Measurements from ENCODE around the gene DDX6.
"Not testable (repeated sequence)": the region's sequence is repeated elsewhere in the genome, so short reads cannot be mapped to it uniquely, and the experiment has no call there.

The DDX6 gene, protein sequence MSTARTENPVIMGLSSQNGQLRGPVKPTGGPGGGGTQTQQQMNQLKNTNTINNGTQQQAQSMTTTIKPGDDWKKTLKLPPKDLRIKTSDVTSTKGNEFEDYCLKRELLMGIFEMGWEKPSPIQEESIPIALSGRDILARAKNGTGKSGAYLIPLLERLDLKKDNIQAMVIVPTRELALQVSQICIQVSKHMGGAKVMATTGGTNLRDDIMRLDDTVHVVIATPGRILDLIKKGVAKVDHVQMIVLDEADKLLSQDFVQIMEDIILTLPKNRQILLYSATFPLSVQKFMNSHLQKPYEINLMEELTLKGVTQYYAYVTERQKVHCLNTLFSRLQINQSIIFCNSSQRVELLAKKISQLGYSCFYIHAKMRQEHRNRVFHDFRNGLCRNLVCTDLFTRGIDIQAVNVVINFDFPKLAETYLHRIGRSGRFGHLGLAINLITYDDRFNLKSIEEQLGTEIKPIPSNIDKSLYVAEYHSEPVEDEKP

DNA sequence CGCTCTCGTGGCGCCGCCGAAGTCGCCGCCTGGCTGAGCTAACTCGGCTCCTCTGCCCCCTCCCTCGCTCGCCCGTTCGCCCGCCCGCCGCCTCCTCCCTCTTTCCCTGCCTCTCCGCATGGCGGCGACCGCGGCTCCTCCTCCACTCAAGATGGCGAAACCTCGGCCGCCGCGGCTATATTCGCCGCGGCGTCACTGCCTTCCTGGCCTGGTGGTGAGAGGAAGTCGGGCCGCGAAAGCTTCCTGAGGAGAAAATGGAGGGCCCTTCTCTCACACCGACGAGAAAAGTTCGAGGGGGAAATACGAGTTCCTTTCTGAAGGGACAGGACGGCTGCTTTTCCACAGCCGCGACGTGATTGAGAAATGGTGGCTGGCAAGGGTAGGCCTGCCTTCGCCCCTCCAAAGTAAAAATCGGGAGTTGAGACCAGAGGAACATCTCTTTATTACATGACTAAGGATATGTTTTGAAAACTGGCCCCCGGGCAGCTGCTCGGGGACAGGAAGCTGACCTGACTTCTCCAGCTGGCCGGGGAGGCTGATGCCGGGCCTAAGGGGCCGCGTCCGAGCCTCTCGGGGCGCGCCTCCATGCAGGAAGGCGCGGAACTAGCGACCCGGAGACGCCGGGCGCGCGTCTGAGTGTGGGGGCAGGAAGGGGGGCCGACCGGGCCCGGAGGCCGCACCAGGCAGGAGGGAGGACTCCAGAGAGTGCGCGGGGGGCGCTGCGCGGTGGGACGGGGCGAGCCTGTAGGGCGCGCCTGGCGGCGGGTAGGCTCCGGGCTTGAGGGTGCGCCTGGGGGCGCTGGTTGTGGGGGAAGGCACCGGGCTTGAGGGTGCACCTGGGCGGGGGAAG lies at the start of gene DDX6:
DDX6 (minus strand) TSS at position 54 of the 850 bp plus-strand sequence. CDS start 4,913 bp downstream, outside the sequence.
- DNase-seq: peak; percentile 92

DNA sequence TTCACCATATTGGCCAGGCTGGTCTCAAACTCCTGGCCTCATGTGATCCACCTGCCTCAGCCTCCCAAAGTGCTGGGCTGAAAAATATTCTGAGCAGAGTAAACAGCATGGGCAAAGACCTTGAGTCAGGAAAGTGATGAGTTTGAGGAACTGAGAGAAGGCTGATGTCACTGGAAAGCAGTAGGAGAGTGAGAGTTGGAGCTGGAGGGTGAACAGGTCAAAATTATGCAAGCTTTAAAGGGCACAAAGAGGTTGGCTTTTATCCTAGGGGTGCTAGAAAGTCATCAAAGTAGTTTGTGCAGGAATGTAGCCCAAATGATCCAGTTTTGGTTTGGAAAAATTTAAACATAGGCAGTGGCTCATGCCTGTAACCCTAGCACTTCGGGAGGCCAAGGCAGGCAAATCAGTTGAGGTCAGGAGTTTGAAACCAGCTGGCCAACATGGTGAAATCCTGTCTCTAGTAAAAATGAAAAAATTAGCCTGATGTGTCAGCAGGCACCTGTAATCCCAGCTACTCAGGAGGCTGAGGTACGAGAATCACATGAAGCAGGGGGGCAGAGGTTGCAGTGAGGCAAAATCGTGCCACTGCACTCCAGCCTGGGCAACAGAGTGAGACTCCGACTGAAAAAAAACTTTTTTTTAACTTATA lies 48.1 kb upstream of the DDX6 start:
- DNase-seq: no peak

DNA sequence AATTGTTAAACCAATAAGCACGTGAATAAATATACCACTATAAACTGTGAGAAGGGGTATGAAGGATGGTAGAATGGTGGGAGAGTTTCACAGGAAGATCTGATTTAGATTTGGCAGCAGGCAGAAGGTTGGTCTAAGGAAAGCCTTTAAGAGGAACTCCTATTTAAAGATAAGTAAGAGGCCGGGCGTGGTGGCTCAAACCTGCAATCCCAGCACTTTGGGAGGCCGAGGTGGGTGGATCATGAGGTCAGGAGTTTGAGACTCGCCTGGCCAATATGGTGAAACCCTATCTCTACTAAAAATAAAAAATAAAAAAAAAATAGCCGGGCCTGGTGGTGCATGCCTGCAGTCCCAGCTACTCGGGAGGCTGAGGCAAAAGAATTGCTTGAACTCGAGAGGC lies 46.9 kb upstream of the DDX6 start:
- DNase-seq: no peak

DNA sequence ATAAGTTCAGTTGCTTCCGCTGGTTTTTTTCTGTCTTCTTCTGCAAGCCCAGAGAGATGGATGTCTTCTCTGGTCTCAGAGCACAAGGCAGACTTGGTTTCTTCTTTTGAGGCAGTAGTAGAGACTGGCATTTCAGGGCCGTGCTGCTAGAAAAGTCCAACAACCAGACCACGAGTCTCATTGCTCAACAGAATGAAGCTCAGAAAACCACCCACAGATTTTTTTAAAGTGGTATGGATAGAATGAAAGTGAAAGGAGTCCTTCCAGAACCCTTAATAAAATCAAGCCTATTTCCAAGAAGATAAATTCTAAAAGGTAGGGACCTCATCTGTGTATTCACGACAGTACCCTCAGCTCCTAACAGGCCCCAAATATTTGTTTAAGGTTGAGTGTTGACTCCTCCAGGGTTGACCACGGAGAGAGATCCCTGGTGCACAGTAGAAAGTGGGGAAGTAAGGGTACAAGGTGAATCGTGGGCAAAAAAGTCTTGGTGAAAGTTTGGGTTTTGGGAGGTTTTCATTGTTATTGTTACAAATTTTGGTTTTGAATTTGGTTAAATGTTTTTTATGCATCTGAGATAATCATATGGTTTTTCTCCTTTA lies 43.6 kb upstream of the DDX6 start:
- DNase-seq: peak; percentile 31

DNA sequence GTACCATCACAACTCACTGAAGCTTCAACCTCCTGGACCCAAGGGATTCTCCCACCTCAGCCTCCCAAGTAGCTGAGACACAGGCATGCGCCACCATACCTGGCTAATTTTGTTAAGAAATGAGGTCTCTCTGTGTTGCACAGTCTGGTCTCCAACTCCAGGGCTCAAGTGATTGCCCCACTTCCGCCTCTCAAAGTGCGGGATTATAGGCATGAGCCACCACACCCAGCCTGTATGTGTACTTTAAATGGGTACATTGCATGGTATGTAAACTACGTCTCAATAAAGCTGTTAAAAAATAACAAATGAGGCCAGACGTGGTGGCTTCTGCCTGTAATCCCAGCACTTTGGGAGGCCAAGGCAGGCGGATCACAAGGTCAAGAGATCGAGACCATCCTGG lies 36.2 kb upstream of the DDX6 start:
- no peak for DNase-seq

DNA sequence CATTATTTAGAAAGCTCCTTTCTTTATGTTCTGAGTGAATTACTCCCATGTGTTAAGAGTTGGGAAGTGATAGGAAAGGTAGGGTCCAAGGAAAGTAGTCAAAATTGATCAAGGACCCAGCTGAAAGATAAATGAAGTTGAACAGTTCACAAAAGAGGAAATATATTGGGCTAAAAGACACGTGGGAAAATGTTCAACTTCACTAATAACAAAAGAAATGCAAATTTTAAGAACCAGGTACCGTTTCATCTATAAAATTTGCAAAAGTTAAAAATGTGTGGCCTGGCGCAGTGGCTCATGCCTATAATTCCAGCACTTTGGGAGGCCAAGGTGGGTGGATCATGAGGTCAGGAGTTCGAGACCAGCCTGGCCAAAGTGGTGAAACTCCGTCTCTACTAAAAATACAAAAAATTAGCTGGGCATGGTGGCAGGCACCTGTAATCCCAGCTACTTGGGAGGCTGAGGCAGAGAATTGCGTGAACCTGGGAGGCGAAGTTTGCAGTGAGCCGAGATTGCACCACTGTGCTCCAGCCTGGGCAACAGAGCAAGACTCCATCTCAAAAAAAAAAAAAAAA lies 32.1 kb upstream of the DDX6 start:
- DNase-seq: not testable (repeated sequence)

DNA sequence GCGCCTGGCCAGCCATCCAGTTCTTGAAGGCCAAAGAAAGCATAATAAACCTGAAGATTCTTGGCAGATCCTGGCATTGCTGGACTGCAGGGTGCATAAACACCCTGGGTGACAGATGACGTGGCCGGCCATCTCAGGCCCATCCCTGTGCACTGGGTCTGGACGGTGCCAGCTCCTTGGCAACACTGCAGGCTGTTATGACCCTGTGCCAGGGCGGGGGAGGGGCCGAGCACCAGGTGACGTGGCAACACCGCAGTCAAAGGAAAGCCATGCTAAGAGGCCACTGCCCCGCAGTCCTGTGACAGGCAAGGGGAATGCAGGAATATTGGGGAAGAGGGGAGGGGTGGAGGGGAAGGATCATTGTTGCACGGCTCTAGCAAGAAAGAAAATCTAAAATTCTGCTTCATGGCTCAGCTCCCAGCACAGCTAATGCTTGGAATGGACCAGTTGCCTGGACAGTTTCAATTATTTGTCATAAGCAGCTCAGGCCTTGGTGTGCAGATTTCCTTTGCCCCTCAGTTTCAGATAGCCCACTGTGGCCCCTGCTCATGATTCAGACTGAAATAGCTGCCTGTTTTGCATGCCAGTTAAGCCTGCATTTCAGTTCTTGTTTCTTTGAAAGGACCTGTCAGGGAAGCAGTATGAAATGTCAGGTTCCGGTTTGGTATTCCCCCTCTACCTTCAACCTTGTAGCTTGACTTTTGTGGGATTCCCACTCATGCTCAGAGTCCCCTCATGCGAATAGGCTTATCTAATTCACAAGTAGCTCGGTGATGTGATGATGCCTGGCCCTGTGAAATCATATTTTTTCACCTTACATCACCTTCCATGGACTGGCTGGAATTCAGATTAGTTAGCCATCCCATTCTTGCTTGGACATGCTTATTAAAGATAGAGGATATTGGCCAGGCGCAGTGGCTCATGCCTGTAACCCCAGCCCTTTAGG lies 29.7 kb upstream of the DDX6 start:
- peak; percentile 53 for DNase-seq

DNA sequence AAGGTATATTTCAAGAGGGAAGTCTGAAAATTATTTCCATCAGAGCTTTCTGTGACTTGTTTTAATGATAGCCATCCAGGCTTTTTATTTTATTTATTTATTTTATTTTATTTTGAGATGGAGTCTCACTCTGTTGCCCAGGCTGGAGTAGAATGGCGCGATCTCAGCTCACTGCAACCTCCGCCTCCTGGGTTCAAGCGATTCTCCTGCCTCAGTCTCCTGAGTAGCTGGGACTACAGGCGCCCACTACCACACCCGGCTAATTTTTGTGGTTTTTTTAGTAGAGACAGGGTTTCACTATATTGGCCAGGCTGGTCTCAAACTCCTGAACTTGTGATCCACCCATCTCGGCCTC lies 29.0 kb upstream of the DDX6 start:
- not testable (repeated sequence) for DNase-seq

DNA sequence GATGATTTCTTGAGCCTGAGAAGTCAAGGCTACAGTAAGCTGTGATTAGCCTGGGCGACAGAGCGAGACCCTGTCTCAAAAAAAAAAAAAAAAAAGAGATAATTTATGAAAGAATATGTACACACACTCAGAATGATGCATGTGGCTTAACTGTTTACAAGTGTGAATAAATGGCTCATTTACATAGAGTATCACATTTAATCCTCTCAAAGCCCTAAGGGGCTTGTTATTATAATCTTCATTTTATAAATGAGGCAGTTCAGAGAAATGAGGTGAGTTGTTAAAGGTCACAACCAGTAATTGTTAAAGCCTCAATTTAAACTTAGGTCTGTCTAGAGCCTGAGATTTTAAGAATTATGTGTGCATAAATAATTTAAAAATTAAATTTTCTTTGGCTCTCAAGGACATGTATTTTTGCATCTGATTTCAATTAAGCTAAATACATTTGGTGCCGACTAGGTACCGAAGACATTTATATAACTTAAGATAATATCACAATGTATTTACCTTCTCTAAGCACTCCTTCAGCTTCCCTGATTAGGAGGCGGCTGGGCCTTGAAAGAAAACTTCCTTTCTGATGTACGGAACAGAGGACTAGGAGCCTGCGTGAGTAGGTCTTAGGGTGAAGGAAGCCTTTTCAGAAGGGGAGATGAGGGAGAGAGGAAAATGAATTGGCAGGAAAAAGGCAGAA lies 28.5 kb upstream of the DDX6 start:
- DNase-seq: no peak

DNA sequence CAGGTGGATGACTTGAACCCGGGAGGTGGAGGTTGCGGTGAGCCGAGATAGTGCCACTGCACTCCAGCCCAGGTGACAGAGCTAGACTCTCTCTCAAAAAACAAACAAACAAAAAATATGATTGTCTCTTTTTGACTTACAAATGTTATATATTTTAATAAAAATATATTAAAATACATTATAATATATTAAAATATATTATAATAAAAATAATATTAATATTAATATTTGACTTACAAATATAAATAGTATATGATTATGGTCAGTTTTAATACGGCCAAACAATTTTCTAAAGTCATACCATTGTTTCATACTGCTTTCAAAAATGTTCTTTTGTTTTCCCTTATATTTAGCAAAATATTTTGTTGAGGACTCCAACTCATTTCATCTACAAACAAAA lies 27.2 kb upstream of the DDX6 start:
- no peak for DNase-seq

DNA sequence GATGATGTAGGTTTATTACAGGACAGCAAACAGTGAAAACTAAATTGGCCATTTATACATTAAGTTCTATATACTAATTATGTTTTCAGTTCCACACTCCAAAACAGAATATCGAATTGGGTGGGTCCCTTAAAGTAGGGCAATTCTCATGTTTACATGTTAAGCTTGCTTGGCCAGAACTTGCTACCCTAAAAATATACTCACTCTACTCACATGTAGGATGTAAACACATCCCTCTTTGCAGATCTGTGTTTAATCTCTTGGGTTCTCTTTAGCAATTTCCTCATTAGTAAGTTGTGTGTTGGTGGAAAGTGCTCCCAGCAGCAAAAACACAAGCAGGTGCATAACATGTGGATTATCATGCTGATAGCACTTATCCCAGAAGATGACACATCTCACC lies 22.6 kb upstream of the DDX6 start:
- DNase-seq: no peak

DNA sequence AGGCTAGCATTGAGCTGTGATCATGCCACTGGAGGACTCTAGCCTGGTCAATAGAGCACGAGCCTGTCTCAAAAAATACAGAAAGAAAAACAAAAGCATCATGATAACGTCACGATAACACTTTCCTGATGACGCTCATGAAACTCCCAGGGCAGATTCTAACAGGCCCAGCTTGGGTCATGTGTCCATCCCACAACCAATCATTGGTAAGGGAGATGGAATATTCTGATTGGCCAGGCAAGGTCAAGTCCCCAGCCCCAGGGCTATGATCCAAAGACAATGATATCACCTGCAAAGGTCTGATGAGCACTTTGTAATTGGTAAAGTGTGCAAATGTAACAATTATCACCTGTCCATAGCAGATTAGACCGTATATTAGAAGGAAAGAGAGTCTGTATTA lies 21.5 kb upstream of the DDX6 start:
- no peak for DNase-seq

DNA sequence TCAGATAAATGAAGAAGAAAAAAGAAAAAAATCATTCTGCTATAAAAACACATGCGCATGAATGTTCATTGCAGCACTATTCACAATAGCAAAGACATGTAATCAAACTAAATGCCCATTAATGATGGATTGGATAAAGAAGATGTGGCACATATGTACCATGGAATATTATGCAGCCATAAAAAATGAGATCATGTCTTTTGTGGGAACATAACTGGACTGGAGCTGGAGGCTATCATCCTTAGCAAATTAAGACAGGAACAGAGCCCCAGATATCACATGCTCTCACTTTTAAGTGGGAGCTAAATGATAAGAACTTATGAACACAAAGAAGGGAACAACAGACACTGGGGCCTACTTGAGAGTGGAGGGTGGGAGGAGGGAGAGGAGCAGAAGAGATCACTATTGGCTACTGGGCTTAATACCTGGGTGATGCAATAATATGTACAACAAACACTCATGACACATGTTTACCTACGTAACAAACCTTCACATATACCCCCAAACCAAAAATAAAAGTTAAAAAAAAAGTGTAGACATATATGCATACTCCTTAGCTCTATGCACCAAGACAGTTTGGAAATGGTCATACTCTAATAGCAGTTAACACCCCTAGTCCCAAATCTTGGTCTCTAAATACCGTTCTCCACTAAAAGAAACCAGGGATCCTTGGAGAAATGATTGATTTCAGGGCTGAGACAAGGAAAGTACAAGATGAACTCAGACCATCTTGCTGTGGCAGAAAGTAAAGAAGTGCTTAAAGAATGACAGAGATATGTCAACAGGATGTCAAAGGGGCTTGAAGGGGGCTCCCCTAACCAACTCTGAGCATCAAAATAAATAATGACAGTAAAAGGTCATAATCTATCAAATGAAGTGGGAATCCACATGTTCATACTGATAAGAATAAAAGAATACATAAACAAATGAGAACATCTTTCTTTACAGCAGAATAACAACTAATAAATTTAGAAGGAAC lies 17.1 kb upstream of the DDX6 start:
- no peak for DNase-seq

DNA sequence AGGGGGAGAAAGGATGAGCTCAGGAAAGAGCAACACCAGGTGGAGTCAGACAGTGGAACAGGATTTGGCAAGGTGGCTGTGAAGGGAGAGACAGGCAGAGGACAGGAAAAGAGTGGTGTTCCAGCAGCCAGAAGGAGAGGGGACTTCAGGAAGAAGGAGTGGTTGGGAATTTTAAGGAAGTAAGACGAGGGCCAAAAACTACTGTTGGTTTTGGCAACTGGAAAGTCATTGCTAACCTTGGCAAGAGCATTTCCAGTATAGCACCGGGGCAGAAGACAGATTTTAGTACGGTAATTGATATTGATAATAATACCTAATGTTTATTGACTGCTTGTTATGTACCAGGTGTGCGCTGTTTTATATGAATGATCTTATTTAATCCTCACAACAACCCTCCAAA lies 15.4 kb upstream of the DDX6 start:
- DNase-seq: no peak

DNA sequence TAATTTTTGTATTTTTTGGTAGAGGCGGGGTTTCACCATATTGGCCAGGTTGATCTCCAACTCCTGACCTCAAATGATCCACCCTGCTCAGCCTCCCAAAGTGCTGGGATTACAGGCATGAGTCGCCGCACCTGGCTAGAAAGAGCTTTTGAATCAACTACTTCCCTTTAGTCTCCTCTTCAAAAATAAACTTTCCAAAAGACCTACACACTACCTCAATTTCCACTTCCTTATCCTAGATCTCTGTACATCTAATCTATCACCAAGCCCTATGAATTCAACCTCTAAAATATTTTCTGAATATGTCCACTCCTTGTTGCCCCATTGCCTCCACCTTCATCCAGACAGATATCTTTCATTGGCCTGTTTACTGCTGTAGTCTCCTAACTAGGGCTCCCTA lies 13.1 kb upstream of the DDX6 start:
- no peak for DNase-seq

DNA sequence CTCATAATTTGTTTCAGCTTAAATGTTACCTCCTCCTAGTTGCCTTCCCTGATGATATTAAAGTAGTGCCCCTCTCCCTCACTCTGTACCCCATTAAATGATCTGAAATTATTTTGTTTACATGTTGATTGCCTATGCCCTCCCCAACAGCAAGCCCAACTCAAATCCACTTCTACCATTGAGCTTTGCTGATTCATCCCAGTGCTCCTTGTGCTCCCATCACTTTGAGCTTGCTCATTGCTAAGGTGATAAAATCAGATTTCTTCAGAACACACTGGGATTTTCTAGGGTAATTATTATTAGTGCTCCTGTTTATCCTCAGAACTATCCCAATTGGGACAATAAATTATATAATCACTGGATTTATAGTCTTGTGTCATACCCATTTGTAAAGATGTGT lies 8.4 kb upstream of the DDX6 start:
- no peak for DNase-seq

DNA sequence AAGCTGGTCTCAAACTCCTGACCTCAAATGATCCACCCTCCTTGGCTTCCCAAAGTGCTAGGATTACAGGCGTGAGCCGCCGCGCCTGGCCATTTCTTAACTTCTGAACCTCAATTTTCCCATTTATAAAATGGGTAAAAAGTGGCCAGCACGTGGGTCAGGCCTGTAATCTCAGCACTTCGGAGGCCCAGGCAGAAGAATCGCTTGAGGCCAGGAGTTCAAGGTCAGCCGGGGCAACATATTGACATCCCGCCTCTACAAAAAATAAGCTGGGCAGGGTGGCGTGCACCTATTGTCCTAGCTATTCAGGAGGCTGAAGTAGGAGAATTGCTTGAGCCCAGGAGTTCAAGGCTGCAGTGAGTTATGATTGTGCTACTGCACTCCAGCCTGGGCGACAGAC lies 6.5 kb upstream of the DDX6 start:
- no peak for DNase-seq

DNA sequence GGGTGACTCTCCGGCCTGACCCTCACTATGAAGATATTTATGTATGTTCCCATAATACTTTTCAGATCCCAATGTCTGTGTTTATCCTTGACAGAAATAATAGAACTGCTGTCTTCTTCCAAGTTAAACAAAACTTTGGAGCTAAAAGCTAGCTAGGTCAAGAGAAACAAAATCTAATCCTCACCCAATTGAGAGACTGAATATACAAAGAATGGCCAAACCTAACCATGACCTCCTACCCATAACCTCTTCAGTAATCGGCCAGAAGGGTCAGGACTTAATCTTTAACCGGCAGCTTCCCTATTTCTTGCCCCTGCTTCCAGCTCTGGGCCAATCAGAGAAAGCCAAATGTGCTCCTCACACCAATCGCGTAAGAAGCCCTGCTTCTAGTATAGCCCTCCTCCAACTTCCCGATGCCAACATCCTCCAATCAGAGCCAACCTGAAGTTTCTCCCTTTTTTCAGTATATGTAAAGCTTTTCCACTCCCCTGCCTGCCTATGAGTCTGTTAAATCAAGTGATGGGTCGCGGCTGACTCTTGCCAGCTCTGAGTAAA lies 1.7 kb upstream of the DDX6 start:
- peak; percentile 94 for DNase-seq

DNA sequence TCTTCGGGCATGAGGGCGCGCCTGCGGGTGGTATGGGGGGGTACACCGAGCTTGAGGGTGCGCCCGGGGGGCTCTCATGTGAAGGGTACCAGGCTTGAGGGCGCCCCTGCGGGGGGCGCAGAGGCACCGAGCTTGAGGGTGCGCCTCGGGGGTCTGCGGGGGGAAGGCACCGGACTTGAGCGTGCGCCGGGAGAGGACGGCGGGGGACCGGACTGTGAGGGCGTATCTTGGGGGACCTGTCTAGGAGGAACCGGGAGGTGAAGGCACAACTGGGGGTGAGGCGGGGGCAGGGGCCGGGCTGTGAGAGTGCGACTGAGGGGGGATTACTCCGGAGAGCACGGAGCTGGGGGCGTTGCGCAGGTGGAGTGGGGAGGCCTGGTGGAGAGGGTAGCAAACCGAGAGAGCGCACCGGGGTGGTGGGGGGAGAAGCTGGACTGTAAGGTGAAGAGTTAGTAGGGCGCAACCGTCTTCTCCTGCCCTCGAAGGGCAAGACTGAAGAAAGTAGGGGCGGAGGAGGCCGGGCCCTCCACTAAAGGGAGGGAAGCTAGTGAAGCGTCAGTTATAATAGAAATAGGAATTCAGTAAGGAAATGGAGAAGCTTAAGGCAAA lies 1.1 kb upstream of the DDX6 start:
- DNase-seq: peak; percentile 39

All from activated CD4-positive, alpha-beta T cell treated with anti-CD3 and anti-CD28 coated beads, Interleukin-10, Interleukin-2, amounts not matched to agents 100 ng/mL and 50 ng/mL, durations not matched to agents 16 hours and 8 hours (primary cell).